NCI-H446 treated with DMSO at 0.1 percent for 48 hours (cell line): ENCODE measurements around the gene SELENOV.

ENCODE experiments used
- DNase-seq: peaks from one replicate; lab custom pipeline; 2025; lab: John Stamatoyannopoulos, UW

The SELENOV gene

GRCh38 chr19:39520541-39521484 is 5.9 kb downstream of the SELENOV start:
- DNase-seq = no peak

GRCh38 chr19:39524495-39524894 is 9.6 kb downstream of the SELENOV start:
- DNase-seq = no peak

DNA sequence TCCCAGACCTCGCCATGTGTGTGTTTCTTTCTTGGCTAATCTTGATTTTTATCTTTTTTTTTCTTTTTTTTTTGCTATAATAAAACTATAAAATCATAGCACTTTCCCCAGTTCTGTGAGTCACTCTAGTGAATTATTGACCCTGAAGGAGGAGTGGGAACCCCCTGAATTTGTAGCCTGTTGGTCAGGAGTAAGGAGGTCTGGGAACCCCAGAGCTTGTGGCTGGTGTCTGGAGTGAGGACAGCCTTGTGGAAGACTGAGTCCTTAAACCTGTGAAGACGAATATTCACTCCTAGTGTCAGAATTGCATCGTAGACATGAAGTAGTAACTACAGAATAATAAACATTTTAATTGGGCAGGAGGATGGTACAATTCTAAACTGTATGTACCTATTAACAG is 10.3 kb downstream of the SELENOV start:
- no peak for DNase-seq

GRCh38 chr19:39531834-39532232 is 16.9 kb downstream of the SELENOV start:
- DNase-seq = no peak

DNA sequence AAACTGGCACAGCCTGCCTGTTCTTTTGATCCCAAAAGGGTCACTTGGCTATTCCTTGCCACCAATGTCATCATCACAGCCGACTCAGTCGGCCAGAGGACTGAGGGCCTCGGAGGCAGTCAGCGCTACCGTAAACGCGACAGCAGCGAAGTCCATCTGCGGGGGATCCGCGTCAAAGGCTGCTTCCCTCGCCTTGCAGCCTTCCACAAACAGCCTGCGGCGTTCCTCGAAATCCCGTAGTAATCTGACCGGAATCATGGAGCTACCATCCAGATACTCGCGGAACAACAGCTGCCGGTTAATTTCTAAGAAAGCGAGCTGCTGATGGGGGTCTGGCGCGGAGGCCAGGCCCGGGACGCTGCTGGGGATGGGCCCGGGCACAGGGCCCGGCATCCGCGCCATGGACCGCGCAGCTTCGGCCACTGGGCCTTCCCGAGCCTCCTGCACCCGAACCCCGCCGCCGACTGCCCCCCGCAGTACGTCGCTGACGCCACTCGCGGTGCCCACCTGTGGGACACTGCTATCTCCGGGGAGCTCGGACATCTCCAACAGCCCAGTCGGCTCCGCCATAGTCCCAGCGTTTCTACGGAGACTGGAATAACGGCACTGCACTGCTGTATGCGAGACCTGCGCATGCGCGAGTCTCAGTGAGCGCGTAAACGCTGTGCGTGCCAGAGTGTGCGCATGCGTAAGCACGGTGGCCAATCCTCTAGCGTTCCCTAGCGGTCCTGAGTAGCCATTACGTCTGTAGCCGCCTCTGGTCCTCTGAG is 17.5 kb downstream of the SELENOV start, which contains the start of gene EID2B:
Gene EID2B (minus strand): TSS at position 620 of the 770 bp plus-strand sequence. CDS start 50 bp downstream, at position 570.
- peak; percentile 92 for DNase-seq

GRCh38 chr19:39533003-39533512 is 18.1 kb downstream of the SELENOV start:
- no peak for DNase-seq

GRCh38 chr19:39533791-39534190 is 18.9 kb downstream of the SELENOV start:
- DNase-seq = no peak

- no peak for DNase-seq
These were observed 24.2 kb downstream of the SELENOV start for GRCh38 chr19:39539165-39539517.

DNA sequence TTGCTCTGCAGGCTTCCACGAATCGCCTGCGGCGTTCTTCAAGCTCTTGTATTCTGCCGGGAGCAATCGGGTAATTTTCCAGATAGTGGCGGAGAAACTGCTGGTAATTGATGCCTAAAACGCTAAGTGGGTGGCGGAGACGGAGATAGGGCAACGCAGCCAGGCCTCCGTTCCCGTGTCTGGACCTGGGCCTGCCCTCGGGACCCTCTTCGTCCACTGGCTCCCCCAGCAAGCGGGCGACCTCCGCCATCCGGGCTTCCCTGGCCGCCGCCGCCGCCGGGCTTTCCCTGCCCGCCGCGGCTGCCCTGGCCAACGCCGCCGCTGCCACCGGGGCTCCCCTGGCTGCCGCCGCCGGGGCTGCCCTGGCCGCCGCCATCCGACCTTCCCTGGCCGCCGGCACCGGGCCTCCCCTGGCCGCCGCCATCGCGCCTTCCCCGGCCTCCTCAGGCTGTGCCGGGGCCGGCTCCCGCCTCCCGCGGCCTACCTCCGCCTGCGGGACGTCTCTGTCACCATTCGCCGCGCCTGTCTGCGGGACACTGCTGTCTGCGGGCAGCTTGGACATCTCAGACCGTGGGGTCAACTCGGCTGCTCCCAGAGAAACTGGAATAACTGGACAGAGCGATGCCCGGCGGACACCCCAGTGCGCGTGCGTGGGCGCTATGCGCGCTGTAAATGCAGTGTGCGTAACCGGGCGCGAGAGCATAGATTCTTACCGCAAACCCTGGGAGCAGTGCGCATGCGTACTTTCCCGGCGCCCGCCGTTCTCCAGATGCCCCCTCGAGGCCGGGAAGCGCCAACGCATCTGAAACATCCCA is 24.8 kb downstream of the SELENOV start, which contains the start of gene EID2:
Gene EID2 (minus strand): TSS at position 644 of the 815 bp plus-strand sequence. CDS start 82 bp downstream, at position 562.
- DNase-seq = peak; percentile 88

GRCh38 chr19:39540333-39540673 is 25.4 kb downstream of the SELENOV start:
- no peak for DNase-seq

- DNase-seq = no peak
These were observed 27.3 kb downstream of the SELENOV start for GRCh38 chr19:39542206-39542605.

DNA sequence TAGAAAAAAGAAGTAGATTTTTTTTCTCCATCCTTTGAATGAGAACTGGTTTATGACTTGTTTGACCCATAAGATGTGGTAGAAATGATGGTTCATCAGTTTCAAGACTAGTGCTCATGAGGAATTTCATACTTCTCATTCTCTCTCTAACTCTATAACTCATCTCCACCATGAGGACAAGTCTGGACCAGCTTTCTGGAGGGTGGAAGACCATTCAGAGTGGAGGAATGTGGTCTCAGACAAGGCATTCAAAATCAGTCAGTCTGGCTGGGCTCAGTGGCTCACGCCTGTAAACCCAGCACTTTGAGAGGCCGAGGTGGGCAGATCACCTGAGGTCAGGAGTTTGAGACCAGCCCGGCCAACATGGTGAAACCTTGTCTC is 28.5 kb downstream of the SELENOV start:
- DNase-seq = no peak

GRCh38 chr19:39544226-39544903 is 29.4 kb downstream of the SELENOV start:
- no peak for DNase-seq

GRCh38 chr19:39544911-39545310 is 30.0 kb downstream of the SELENOV start:
- no peak for DNase-seq

GRCh38 chr19:39546599-39546998 is 31.7 kb downstream of the SELENOV start:
- no peak for DNase-seq

GRCh38 chr19:39550197-39550596 is 35.3 kb downstream of the SELENOV start:
- DNase-seq = no peak

GRCh38 chr19:39553082-39553652 is 38.2 kb downstream of the SELENOV start:
- no peak for DNase-seq

DNA sequence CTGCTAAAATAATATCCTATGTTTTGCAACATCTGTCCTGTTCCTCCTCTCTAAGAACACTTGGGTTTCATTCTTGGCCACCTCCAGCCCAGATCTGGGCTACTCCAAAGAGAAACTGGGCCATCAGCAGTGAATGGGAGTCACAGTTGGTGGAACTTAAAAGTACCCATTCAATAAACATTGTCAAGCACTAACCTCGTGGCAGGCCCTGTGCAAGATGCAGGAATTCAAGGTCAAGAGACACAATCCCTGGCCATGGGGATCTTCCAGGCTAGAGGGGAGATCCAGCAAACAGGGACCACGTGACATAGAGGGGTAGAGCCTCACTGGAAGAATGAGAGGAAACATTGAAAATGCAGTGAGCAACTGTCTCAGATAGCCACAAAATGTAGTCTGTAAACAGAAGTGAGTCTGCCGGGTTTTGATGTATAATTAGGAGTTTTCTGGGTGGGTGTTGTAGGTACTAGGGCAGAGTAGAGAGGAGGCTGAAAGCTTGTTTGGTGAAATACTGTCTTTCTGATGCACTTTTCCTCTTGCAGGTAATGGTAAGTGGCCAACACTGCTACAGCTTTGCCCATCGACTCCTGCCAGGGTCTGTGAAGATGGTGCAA is 39.9 kb downstream of the SELENOV start:
- no peak for DNase-seq

- DNase-seq = no peak
These were observed 40.9 kb downstream of the SELENOV start for GRCh38 chr19:39555883-39556282.

DNA sequence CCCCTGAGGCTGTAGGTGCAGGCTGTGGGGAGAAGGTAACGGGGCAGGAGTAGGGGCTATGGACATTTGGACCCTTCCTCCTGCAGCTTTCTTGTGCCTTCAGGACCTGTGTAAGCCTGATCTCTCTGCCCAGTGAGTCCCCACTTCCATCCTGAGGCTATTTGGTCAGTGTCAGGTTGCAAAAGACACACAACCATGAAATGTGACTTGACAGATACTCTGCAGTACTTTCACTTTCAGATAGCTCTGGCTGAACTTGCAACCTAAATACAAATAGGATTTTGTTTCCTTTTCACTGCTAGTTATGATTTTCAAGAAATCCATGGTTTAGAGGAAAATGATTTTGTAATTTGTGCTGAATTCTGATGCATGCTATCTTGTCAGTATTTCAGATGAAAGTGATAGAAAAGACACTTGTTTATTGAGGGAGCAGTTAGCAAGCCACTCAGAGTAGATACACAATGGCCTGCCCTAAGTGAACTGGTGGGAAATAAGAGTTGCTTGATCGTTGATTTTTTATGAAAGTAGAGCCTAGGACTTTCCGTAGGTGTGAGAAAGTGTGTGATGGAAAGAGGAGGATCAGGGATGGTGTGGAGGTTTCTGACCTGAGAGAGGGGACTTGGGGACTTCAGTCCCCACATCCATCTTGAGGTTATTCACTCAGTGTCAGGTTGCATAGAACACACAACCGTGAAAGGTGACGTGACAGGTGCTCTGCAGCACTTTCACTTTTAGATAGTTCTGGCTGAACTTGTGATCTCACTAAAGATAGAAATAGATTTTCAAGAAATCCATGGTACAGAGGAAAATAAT is 43.1 kb downstream of the SELENOV start:
- no peak for DNase-seq
